OCI-LY3 (cell line): ENCODE results near the gene PLOD1.

Experiments
- H2AFZ ChIP-seq: fragments of 200-600, 300-600 bp; shearing (Covaris generic); 2 replicates; pipeline ENCODE4 v1.6.0; 2014; ENCODE audit warnings: antibody characterized with exemption, low read depth, low read length
- H3K27ac ChIP-seq: fragments of 200-600, 300-600 bp; sonication (generic); 2 replicates; pipeline ENCODE4 v1.5.1; 2014; ENCODE audit warnings: mild to moderate bottlenecking, low read length, moderate library complexity, mixed read lengths
- H3K27me3 ChIP-seq: fragments of 200-600, 300-600 bp; sonication (generic); 2 replicates; pipeline ENCODE4 v1.6.1; 2014; ENCODE audit warnings: low read depth, low read length, mixed read lengths
- H3K36me3 ChIP-seq: fragments of 200-600, 300-600 bp; sonication (generic); replicated peaks from 2 replicates; pipeline ENCODE3; 2014; ENCODE audit warnings: low read depth, low read length, mixed read lengths
- H3K4me1 ChIP-seq: fragments of 300-600, 200-600 bp; sonication (generic); 2 replicates; pipeline ENCODE4 v1.6.1; 2014; ENCODE audit warnings: low read length, mixed read lengths
- H3K4me2 ChIP-seq: fragments of 200-600, 300-600 bp; sonication (generic); 2 replicates; pipeline ENCODE4 v1.6.1; 2014; ENCODE audit warnings: low read length, mixed read lengths
- H3K4me3 ChIP-seq: fragments of 300-600, 200-600 bp; sonication (generic); 2 replicates; pipeline ENCODE4 v1.5.1; 2014; ENCODE audit warnings: antibody characterized with exemption, mild to moderate bottlenecking, low read length, moderate library complexity
- H3K79me2 ChIP-seq: fragments of 300-600, 200-600 bp; shearing (Covaris generic); 2 replicates; pipeline ENCODE4 v1.6.1; 2014; ENCODE audit warnings: mild to moderate bottlenecking, low read length, mixed read lengths
- H3K9ac ChIP-seq: fragments of 300-600, 200-600 bp; shearing (Covaris generic); 2 replicates; pipeline ENCODE4 v1.6.0; 2014; ENCODE audit warnings: mild to moderate bottlenecking, low read length, moderate library complexity
- H3K9me3 ChIP-seq: fragments of 200-600, 300-600 bp; shearing (Covaris generic); 2 replicates; pipeline ENCODE4 v1.6.1; 2014; ENCODE audit warnings: low read length, mixed read lengths; ENCODE audit not compliant: insufficient read depth
- H4K20me1 ChIP-seq: fragments of 200-600, 300-600 bp; sonication (generic); 2 replicates; pipeline ENCODE4 v1.6.1; 2016; ENCODE audit warnings: low read length, mixed read lengths; ENCODE audit not compliant: insufficient read depth
- EZH2phosphoT487 ChIP-seq: fragments of 200-600 bp; shearing (Covaris generic); IDR thresholded peaks from 2 replicates; pipeline ENCODE4 v1.6.1; 2018; ENCODE audit warnings: antibody characterized with exemption, mixed run types, low read depth
- TF ChIP-seq, protein P1 (sequence below): fragments of 200-600, 300-600 bp; sonication (generic); IDR thresholded peaks from 2 replicates; pipeline ENCODE4 v1.5.1; 2014; ENCODE audit warnings: antibody characterized with exemption, low read length, low read depth

The PLOD1 gene

DNA sequence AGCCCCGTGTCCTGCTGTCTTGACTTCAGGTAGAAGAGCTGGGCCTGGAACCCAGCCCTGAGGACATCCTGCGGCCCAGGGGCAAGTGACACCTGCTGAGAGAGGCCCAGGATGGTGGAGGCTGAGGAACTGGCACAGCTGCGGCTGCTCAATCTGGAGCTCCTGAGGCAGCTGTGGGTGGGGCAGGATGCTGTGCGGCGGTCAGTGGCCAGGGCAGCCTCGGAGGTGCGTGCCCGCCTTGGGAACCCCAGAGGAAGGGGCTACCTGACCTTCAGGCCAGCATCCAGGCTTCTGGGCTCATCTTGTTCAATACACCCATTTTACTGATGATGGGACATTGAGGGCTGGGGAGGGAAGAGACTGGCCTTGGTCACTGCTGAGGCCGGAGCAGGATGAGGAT lies 87.1 kb downstream of the PLOD1 start:
- Histone ChIP-seq H4K20me1 (no peaks in the 10 kb centered on the region), H3K79me2 (peaks cover 8% of the 10 kb centered on the region; the same call in 1 of the 2 replicates), H3K9ac (no peak overlapping the region), H3K27me3 (no peaks in the 10 kb centered on the region), H3K4me1 (peaks cover 3% of the 10 kb centered on the region; the same call in 1 of the 2 replicates), H3K36me3 (peaks cover 6% of the 10 kb centered on the region), H2AFZ (no peak overlapping the region), H3K4me2 (no peak overlapping the region), H3K9me3 (no peaks in the 10 kb centered on the region), H3K27ac (no peak overlapping the region), H3K4me3 (no peak overlapping the region)
- TF ChIP-seq, protein P1, sequence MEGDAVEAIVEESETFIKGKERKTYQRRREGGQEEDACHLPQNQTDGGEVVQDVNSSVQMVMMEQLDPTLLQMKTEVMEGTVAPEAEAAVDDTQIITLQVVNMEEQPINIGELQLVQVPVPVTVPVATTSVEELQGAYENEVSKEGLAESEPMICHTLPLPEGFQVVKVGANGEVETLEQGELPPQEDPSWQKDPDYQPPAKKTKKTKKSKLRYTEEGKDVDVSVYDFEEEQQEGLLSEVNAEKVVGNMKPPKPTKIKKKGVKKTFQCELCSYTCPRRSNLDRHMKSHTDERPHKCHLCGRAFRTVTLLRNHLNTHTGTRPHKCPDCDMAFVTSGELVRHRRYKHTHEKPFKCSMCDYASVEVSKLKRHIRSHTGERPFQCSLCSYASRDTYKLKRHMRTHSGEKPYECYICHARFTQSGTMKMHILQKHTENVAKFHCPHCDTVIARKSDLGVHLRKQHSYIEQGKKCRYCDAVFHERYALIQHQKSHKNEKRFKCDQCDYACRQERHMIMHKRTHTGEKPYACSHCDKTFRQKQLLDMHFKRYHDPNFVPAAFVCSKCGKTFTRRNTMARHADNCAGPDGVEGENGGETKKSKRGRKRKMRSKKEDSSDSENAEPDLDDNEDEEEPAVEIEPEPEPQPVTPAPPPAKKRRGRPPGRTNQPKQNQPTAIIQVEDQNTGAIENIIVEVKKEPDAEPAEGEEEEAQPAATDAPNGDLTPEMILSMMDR, result no peak
- TF ChIP-seq EZH2phosphoT487, result no peak

DNA sequence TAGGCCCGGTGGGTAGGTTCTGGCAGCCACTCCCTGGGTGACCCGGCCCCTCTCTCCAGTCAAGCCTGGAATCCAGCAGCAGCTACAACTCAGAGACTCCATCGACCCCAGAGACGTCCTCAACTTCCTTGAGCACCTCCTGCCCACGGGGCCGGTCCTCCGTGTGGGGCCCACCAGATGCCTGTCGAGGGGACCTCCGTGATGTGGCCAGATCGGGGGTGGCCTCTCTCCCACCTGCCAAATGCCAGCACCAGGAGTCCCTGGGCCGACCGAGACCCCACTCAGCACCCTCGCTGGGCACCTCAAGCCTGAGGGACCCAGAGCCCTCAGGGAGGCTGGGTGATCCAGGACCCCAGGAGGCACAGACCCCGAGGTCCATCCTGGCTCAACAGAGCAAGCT lies 87.5 kb downstream of the PLOD1 start:
- Histone ChIP-seq H3K27me3 (no peaks in the 10 kb centered on the region), H3K4me3 (no peak overlapping the region)

More for the DNA sequence above, 87.5 kb downstream of the PLOD1 start:
- peaks cover 8% of the 10 kb centered on the region; the same call in 1 of the 2 replicates for H3K79me2 ChIP-seq
- no peak for TF ChIP-seq EZH2phosphoT487
- TF ChIP-seq, protein P1, result no peak
- H3K4me1 ChIP-seq, result peaks cover 3% of the 10 kb centered on the region; the same call in 1 of the 2 replicates
- H4K20me1 ChIP-seq, result no peaks in the 10 kb centered on the region
- no peak overlapping the region for H3K27ac ChIP-seq
- H3K4me2 ChIP-seq, result no peak overlapping the region
- H3K9me3 ChIP-seq, result no peaks in the 10 kb centered on the region
- no peak overlapping the region for H3K9ac ChIP-seq
- peaks cover 6% of the 10 kb centered on the region for H3K36me3 ChIP-seq
- H2AFZ ChIP-seq, result no peak overlapping the region
